ENCODE measurements around the gene OPN1SW. TPM values are rescaled to one million over a fixed set of nuclear protein-coding genes. Genes with fewer than 3 reads are reported as not detected.

OPN1SW gene
- polyA plus RNA-seq, 3 donors from 2014 or later: not detected

- peak overlapping the region; percentile 80 to 88 (median 83) for H3K4me3 Mint-ChIP-seq
- H3K4me1 Mint-ChIP-seq: peaks cover 5 to 8% of the 10 kb centered on the region in 2 donors
- peaks cover 0 to 7% (median 2%) of the 10 kb centered on the region in 3 donors for H3K27me3 Mint-ChIP-seq (ENCODE audit: low read depth in 3 of 3)
- peak in 2 of 3 donors; percentile 8 to 9 for DNase-seq
- H3K36me3 Mint-ChIP-seq: no peaks in the 10 kb centered on the region
- H3K27ac Mint-ChIP-seq: peak overlapping the region; percentile 57 to 86 (median 79)
- H3K9me3 Mint-ChIP-seq: no peaks in the 10 kb centered on the region
Measured at GRCh38 chr7:128790315-128791041, 14.9 kb upstream of the OPN1SW start.

DNA sequence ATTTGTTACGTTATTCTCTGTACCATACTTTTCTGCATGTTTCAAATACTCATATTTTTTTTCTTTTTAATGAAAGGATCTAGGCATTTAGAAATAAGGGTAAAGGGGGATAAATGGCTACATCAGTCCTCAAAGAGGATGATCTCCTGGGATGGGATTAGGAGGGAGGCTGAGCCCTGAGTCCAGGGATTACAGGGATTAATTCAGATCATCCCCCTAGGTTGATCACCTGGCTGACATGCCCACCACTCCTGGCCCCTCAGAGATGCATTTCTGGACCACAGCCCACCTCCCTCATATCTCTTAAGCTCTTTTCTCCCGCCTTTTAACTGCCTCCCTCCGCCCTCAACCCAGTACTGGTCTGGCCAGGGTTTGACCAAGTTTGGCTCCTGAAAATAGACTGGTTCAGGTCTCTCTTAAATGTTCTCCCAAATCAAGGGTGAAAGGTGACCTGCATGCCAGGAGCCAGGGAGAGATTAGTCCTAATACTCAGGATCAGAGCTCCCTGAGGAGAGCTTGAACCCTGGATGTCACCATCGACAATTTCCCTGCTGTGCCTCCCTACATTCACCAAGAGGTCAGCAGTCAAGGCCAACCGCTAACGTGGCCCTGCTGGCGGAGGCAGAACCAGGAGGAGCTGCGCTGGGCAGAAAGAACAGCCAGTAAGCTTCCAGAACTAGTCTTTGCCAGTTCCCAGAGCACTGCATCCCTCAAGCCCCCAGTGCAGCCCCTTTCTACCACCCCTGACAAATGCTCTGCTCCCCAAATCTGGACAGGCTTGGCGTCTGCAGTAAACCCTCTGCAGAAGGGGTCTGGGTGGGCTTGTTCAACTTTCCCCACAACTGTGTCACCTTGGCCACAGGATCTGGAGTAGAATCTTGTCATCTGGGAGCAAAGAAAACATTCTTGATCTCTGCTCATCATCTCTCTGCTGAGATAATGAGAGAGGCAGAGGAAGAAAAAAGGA lies 13.1 kb upstream of the OPN1SW start:
- Mint-ChIP-seq H3K36me3 (no peaks in the 10 kb centered on the region), H3K27ac (peak overlapping the region in 3 of 6 donors; percentile 5 to 69 (median 9)), H3K27me3 (ENCODE audit: low read depth in 3 of 3) (peaks cover 0 to 6% (median 2%) of the 10 kb centered on the region in 3 donors), H3K9me3 (no peaks in the 10 kb centered on the region), H3K4me3 (peak overlapping the region in 3 of 5 donors; percentile 80 to 88 (median 86)), H3K4me1 (peaks cover 5 to 8% of the 10 kb centered on the region in 2 donors)
- no peak for DNase-seq

GRCh38 chr7:128785738-128786137 lies 10.1 kb upstream of the OPN1SW start:
- H3K27me3 Mint-ChIP-seq (ENCODE audit: low read depth in 3 of 3): peaks cover 2 to 8% (median 2%) of the 10 kb centered on the region in 3 donors
- H3K36me3 Mint-ChIP-seq: no peaks in the 10 kb centered on the region
- DNase-seq: no peak
- peaks cover 5% of the 10 kb centered on the region in 2 donors for H3K4me1 Mint-ChIP-seq
- H3K27ac Mint-ChIP-seq: no peak overlapping the region
- H3K9me3 Mint-ChIP-seq: no peaks in the 10 kb centered on the region
- no peak overlapping the region for H3K4me3 Mint-ChIP-seq

GRCh38 chr7:128783143-128783861 lies 7.7 kb upstream of the OPN1SW start:
- peaks cover 2 to 7% (median 2%) of the 10 kb centered on the region in 3 donors for H3K27me3 Mint-ChIP-seq (ENCODE audit: low read depth in 3 of 3)
- no peak overlapping the region for H3K27ac Mint-ChIP-seq
- no peak for DNase-seq
- H3K36me3 Mint-ChIP-seq: no peaks in the 10 kb centered on the region
- no peak overlapping the region for H3K4me3 Mint-ChIP-seq
- no peaks in the 10 kb centered on the region for H3K4me1 Mint-ChIP-seq
- H3K9me3 Mint-ChIP-seq: peaks cover 0 to under 1% (median 0%) of the 10 kb centered on the region in 6 donors

GRCh38 chr7:128781851-128782250 lies 6.3 kb upstream of the OPN1SW start:
- Mint-ChIP-seq H3K9me3 (peaks cover 6 to 13% (median 7%) of the 10 kb centered on the region in 6 donors), H3K4me1 (no peaks in the 10 kb centered on the region), H3K27me3 (ENCODE audit: low read depth in 3 of 3) (peaks cover 2 to 7% (median 4%) of the 10 kb centered on the region in 3 donors), H3K4me3 (no peak overlapping the region), H3K27ac (no peak overlapping the region), H3K36me3 (peaks cover 0 to 12% (median 8%) of the 10 kb centered on the region in 3 donors)
- DNase-seq: no peak

DNA sequence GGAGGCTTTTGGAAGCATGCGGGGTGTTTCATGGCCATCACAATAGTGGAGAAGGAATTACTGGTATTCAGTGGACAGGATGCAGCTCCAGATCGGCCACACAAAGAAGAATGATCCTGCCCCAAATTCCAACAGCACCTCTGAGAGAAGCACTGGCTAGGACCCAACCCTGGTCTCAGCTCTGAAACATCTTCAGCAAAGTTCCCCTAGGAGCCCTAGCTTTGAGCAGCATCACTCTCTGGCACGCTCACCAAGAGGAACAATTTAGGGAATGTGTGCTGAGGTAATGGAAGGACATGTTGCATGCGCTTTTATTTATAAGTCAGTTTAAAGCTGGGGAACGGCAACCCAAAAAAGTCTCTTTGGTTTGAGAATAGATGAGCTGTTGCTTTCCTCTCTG lies 5.5 kb upstream of the OPN1SW start:
- Mint-ChIP-seq H3K36me3 (peaks cover 0 to 12% (median 8%) of the 10 kb centered on the region in 3 donors), H3K4me3 (no peak overlapping the region), H3K9me3 (peaks cover 6 to 13% (median 7%) of the 10 kb centered on the region in 6 donors), H3K4me1 (no peaks in the 10 kb centered on the region), H3K27ac (no peak overlapping the region), H3K27me3 (ENCODE audit: low read depth in 3 of 3) (peaks cover 2 to 7% (median 4%) of the 10 kb centered on the region in 3 donors)
- DNase-seq: no peak

DNA sequence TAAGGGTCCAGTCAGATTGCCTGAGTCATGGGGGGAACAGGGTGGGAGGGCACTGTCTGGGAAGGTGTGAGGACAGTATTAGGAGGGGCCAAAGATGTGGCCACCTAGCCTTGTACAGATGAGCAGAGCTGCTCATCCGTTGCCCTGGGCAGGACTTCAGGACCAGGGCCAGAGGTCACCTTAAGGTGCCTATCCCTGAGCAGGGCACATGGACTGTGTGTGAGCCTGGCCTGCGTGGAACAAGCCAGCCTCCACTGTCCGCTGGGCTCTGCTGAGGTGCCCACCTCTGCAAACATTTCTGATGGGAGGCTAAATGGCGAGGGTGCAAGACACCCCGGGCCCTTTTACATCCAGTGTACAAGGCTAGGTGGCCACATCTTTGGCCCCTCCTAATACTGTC lies 3.4 kb upstream of the OPN1SW start:
- Mint-ChIP-seq H3K27me3 (ENCODE audit: low read depth in 3 of 3) (peaks cover 2 to 4% (median 4%) of the 10 kb centered on the region in 3 donors), H3K27ac (no peak overlapping the region), H3K4me3 (no peak overlapping the region), H3K4me1 (no peaks in the 10 kb centered on the region), H3K9me3 (peaks cover 6 to 13% (median 7%) of the 10 kb centered on the region in 6 donors), H3K36me3 (peaks cover 4 to 13% (median 12%) of the 10 kb centered on the region in 3 donors)
- DNase-seq: no peak

- Mint-ChIP-seq H3K27ac (no peak overlapping the region), H3K4me1 (no peaks in the 10 kb centered on the region), H3K36me3 (peaks cover 14 to 18% (median 17%) of the 10 kb centered on the region in 3 donors), H3K27me3 (ENCODE audit: low read depth in 3 of 3) (peaks cover 2 to 4% (median 4%) of the 10 kb centered on the region in 3 donors), H3K9me3 (peaks cover 6 to 13% (median 7%) of the 10 kb centered on the region in 6 donors), H3K4me3 (no peak overlapping the region)
- no peak for DNase-seq
Measured at GRCh38 chr7:128777156-128778123, 1.8 kb upstream of the OPN1SW start.

DNA sequence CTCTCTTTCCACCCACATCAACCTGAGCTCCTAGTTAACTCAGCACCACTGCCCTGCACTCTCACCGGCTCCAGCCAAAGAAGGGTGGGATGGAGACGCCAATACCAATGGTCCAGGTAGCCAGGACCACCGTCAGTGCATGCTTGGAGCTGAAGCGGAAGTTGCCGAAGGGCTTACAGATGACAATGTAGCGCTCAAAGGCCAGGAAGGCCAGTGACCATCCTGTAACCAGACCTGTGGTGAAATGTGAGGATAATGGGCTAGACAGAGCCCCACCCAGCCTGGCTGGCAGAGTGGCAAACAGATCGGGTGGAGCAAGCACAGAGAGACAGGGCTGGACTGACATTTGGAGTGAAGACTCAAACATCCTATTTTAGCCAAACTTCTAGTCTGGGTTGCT lies 673 bp downstream of the OPN1SW start:
- no peak overlapping the region for H3K4me3 Mint-ChIP-seq

DNA sequence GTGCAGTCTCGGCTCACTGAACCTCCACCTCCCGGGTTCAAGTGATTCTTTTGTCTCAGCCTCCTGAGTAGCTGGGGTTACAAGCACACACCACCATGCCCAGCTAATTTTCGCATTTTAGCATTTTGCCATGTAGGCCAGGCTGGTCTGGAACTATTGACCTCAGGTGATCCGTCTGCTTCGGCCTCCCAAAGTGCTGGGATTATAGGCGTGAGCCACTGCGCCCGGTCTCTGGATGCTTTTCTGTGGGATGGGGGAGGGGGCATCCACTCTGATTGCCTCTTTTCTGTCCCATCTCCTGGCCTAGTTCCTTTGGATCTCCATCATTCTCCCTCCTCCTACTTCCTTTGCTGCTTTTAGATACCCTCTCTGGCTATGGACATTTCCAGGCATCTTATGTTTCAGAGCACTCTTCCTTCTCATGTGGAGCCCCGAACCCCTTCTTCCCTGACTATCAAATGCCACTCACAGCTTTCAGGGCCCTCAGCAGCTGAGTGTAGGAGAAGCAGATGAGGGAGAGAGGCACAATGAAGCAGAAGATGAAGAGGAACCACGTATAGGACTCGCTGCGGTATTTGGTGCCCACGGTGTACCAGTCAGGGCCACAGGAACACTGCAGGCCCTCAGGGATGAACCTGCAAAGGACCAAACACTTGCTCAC lies 1.4 kb downstream of the OPN1SW start:
- Mint-ChIP-seq H3K27ac (no peak overlapping the region), H3K4me1 (no peaks in the 10 kb centered on the region), H3K4me3 (no peak overlapping the region), H3K36me3 (peaks cover 22 to 37% (median 37%) of the 10 kb centered on the region in 3 donors), H3K27me3 (ENCODE audit: low read depth in 3 of 3) (peaks cover 0 to 2% (median 0%) of the 10 kb centered on the region in 3 donors), H3K9me3 (peaks cover 6 to 13% (median 7%) of the 10 kb centered on the region in 6 donors)
- DNase-seq: no peak

More for the DNA sequence above, 673 bp downstream of the OPN1SW start:
- peaks cover 17 to 31% (median 29%) of the 10 kb centered on the region in 3 donors for H3K36me3 Mint-ChIP-seq
- peaks cover 6 to 13% (median 7%) of the 10 kb centered on the region in 6 donors for H3K9me3 Mint-ChIP-seq
- DNase-seq: no peak
- H3K27me3 Mint-ChIP-seq (ENCODE audit: low read depth in 3 of 3): peaks cover 0 to 2% (median 0%) of the 10 kb centered on the region in 3 donors
- H3K4me1 Mint-ChIP-seq: no peaks in the 10 kb centered on the region
- no peak overlapping the region for H3K27ac Mint-ChIP-seq

GRCh38 chr7:128773604-128774003 lies 2.0 kb downstream of the OPN1SW start:
- no peak overlapping the region for H3K4me3 Mint-ChIP-seq
- H3K27ac Mint-ChIP-seq: no peak overlapping the region
- peaks cover 0 to 2% (median 0%) of the 10 kb centered on the region in 3 donors for H3K27me3 Mint-ChIP-seq (ENCODE audit: low read depth in 3 of 3)
- peaks cover 27 to 41% (median 37%) of the 10 kb centered on the region in 3 donors for H3K36me3 Mint-ChIP-seq
- H3K4me1 Mint-ChIP-seq: no peaks in the 10 kb centered on the region
- DNase-seq: no peak
- H3K9me3 Mint-ChIP-seq: peaks cover 6 to 13% (median 7%) of the 10 kb centered on the region in 6 donors

DNA sequence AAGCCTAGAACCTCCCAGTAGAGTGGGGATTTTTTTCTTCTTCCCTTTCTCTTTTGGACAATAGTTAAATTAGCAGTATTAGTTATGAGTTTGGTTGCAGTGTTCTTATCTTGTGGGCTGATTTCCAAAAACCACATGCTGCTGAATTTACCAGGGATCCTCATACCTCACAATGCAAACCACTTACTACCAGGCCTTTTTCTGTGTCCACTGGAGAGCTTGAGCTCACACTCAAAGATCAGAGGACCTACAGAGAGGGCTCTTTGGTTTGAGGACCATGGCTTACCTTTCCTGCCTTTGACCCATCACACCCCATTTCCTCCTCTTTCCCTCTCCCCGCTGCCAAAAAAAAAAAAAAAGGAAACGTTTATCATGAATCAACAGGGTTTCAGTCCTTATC lies 5.4 kb downstream of the OPN1SW start:
- Mint-ChIP-seq H3K27me3 (ENCODE audit: low read depth in 3 of 3) (no peaks in the 10 kb centered on the region), H3K36me3 (peaks cover 24 to 52% (median 30%) of the 10 kb centered on the region in 3 donors), H3K9me3 (no peaks in the 10 kb centered on the region), H3K27ac (no peak overlapping the region), H3K4me3 (no peak overlapping the region), H3K4me1 (no peaks in the 10 kb centered on the region)
- no peak for DNase-seq

Data from immature natural killer cell (primary cell).